HCT116 (cell line): ENCODE measurements around the gene UQCR11. TPM values are rescaled to one million over a fixed set of nuclear protein-coding genes. Genes with fewer than 3 reads are reported as not detected.

Experiments
- ATAC-seq: fragments of 200-7000 bp; cut with Tn5 transposase; 2 replicates; pipeline ENCODE4 v1.9.1; 2020; ENCODE audit warnings: mild to moderate bottlenecking, moderate library complexity
- BruUV-seq: library from RNA; stranded (reverse); fragments of 400-500 nt; replicated peaks from 2 replicates; lab custom pipeline; 2021; lab: Mats Ljungman, UMichigan
- CTCF ChIA-PET: fragments of 300-600 bp; sonication (Branson Sonifier 250); formaldehyde crosslinking; loops from one replicate; lab custom pipeline; 2021; ENCODE audit warnings: antibody characterized with exemption; lab: Charles Lee
- POLR2A ChIA-PET: fragments of 300-600, 350-600 bp; sonication (Branson Sonifier 250); formaldehyde crosslinking; loops from one replicate; lab custom pipeline; 2021; ENCODE audit warnings: antibody characterized with exemption; lab: Charles Lee
- RAD21 ChIA-PET, 2 experiments: fragments of 300-600 bp; sonication (Branson Sonifier 250); formaldehyde crosslinking; loops; one replicate each; lab custom pipeline; 2023; ENCODE audit warnings: low total read pairs in 2 of 2; ENCODE audit not compliant: uncharacterized antibody in 2 of 2, unreplicated experiment in 2 of 2, low non-redundant PET in 1 of 2; lab: Charles Lee
- DNase-seq: peaks from one replicate; pipeline ENCODE4 v3.0.0-alpha.2; 2010; ENCODE audit warnings: low read depth, low spot score
- H2AFZ ChIP-seq: fragments of 200-600 bp; shearing (Covaris generic), sonication (generic); 2 replicates; pipeline ENCODE4 v1.6.1; 2017; ENCODE audit warnings: low read depth, mixed run types, mixed read lengths, antibody characterized with exemption, low read length; ENCODE audit not compliant: poor library complexity, severe bottlenecking
- H3K27ac ChIP-seq: 2 replicates; pipeline ENCODE4 v1.5.1; 2012; ENCODE audit warnings: low read depth, low read length
- H3K27me3 ChIP-seq: fragments of 200-600 bp; sonication (generic); 2 replicates; pipeline ENCODE4 v1.6.1; 2016; ENCODE audit warnings: mixed run types, low read length, mixed read lengths; ENCODE audit not compliant: insufficient read depth
- H3K36me3 ChIP-seq, 2 experiments: fragments of 200-500 bp in 1 of 2; fragments of 200-600 bp in 1 of 2; sonication (Bioruptor generic) in 1 of 2; sonication (generic) in 1 of 2; 2 replicates each; pipeline versions ENCODE4 v1.5.1 to v1.6.1; 2014 to 2016; ENCODE audit warnings: low read length in 2 of 2, inconsistent platforms in 1 of 2, mixed read lengths in 1 of 2, mixed run types in 1 of 2; ENCODE audit not compliant: insufficient read depth in 2 of 2, control insufficient read depth in 1 of 2
- H3K4me1 ChIP-seq, 2 experiments: fragments of 200-600 bp in 1 of 2; sonication (generic) in 1 of 2; 2 replicates each; pipeline versions ENCODE4 v1.5.1 to v1.6.1; 2012 to 2017; ENCODE audit warnings: low read length in 2 of 2, inconsistent platforms in 1 of 2, mild to moderate bottlenecking in 1 of 2, mixed read lengths in 1 of 2, mixed run types in 1 of 2, moderate library complexity in 1 of 2; ENCODE audit not compliant: insufficient read depth in 2 of 2, control insufficient read depth in 1 of 2
- H3K4me2 ChIP-seq: fragments of 200-600 bp; sonication (generic); 2 replicates; pipeline ENCODE4 v1.6.1; 2017; ENCODE audit warnings: mixed run types, low read length, mixed read lengths
- H3K4me3 ChIP-seq, 2 experiments: fragments of 200-600 bp in 1 of 2; sonication (generic) in 1 of 2; replicated peaks in 1 of 2; 2 replicates each; pipeline ENCODE4 v1.5.1; 2011 to 2016; ENCODE audit warnings: low read length in 2 of 2, control low read depth in 1 of 2, low read depth in 1 of 2, mild to moderate bottlenecking in 1 of 2, mixed read lengths in 1 of 2, mixed run types in 1 of 2
- H3K79me2 ChIP-seq: fragments of 200-600 bp; sonication (generic); 2 replicates; pipeline ENCODE4 v1.6.1; 2017; ENCODE audit warnings: mild to moderate bottlenecking, mixed run types, low read length, moderate library complexity, mixed read lengths; ENCODE audit not compliant: insufficient read depth
- H3K9ac ChIP-seq: fragments of 200-600 bp; sonication (generic); 2 replicates; pipeline ENCODE4 v1.6.1; 2016; ENCODE audit warnings: low read length, mixed read lengths
- H3K9me2 ChIP-seq: fragments of 200-600 bp; sonication (generic), shearing (Covaris generic); 2 replicates; pipeline ENCODE4 v1.6.1; 2017; ENCODE audit warnings: mixed run types, mild to moderate bottlenecking, moderate library complexity; ENCODE audit not compliant: insufficient read depth
- H3K9me3 ChIP-seq, 2 experiments: fragments of 200-500 bp in 1 of 2; fragments of 200-600 bp in 1 of 2; sonication (Bioruptor generic) in 1 of 2; sonication (generic) in 1 of 2; 2 replicates each; pipeline ENCODE4 v1.6.1; 2014 to 2017; ENCODE audit warnings: low read length in 2 of 2, mixed read lengths in 2 of 2, inconsistent platforms in 1 of 2, low read depth in 1 of 2, mild to moderate bottlenecking in 1 of 2, mixed run types in 1 of 2, moderate library complexity in 1 of 2; ENCODE audit not compliant: control insufficient read depth in 1 of 2, insufficient read depth in 1 of 2
- H4K20me1 ChIP-seq: fragments of 200-600 bp; sonication (generic), shearing (Covaris generic); 2 replicates; pipeline ENCODE4 v1.6.1; 2017; ENCODE audit warnings: mixed run types, mild to moderate bottlenecking, moderate library complexity; ENCODE audit not compliant: insufficient read depth
- CEBPB ChIP-seq: IDR thresholded peaks from 2 replicates; pipeline ENCODE4 v1.6.1; 2012; ENCODE audit warnings: low read depth
- ELF1 ChIP-seq: IDR thresholded peaks from 2 replicates; pipeline ENCODE4 v1.6.1; 2012; ENCODE audit warnings: low read depth, borderline replicate concordance
- EZH2 ChIP-seq: fragments of 200-600 bp; sonication (generic); IDR thresholded peaks from 2 replicates; pipeline ENCODE4 v1.6.1; 2017; ENCODE audit warnings: antibody characterized with exemption, mixed run types
- EZH2phosphoT487 ChIP-seq: fragments of 200-600 bp; IDR thresholded peaks from 2 replicates; pipeline ENCODE4 v1.6.1; 2018; ENCODE audit warnings: antibody characterized with exemption, borderline replicate concordance
- FOSL1 ChIP-seq: IDR thresholded peaks from 2 replicates; pipeline ENCODE4 v1.6.1; 2012; ENCODE audit warnings: low read depth
- POLR2A ChIP-seq: IDR thresholded peaks from 2 replicates; pipeline ENCODE4 v1.7.0; 2011; ENCODE audit warnings: borderline replicate concordance; ENCODE audit not compliant: insufficient read depth, insufficient read length; ENCODE audit errors: extremely low read depth
- SIN3A ChIP-seq: IDR thresholded peaks from 2 replicates; pipeline ENCODE4 v1.6.1; 2012; ENCODE audit warnings: low read depth
- SP1 ChIP-seq: IDR thresholded peaks from 2 replicates; pipeline ENCODE4 v1.6.1; 2012; ENCODE audit warnings: low read depth
- YY1 ChIP-seq: IDR thresholded peaks from 2 replicates; pipeline ENCODE4 v1.6.1; 2011; ENCODE audit warnings: low read length, low read depth, moderate library complexity, mild to moderate bottlenecking; ENCODE audit not compliant: insufficient replicate concordance; ENCODE audit errors: extremely low read depth
- ZNF274 ChIP-seq: fragments of 200-500 bp; sonication (Bioruptor generic); IDR thresholded peaks from 2 replicates; pipeline ENCODE4 v1.6.1; 2014; ENCODE audit warnings: mild to moderate bottlenecking, low read depth, low read length, inconsistent platforms
- intact Hi-C: fragments of 100-400 bp; cut with micrococcal nuclease; formaldehyde crosslinking; loops from 2 replicates; pipeline ENCODE4 v1.10.0; 2022
- total RNA-seq: library from RNA; stranded (reverse); gene quantifications from one replicate; pipeline ENCODE4 v1.2.1, GENCODE V29; 2021; ENCODE audit not compliant: unreplicated experiment
- TF ChIP-seq, protein P1 (sequence below): IDR thresholded peaks from 2 replicates; pipeline ENCODE4 v1.6.1; 2012

The UQCR11 gene
- total RNA-seq, 1 experiment from 2014 or later, result 303 TPM

- BruUV-seq, result no TSS peak
- Histone ChIP-seq H3K27ac (no peak overlapping the region; the same call in 1 of the 2 replicates), H3K36me3 (peaks cover 0 to 3% of the 10 kb centered on the region in 2 experiments; a peak in 1 of 4 replicates), H3K4me3 (no peak overlapping the region), H3K9ac (no peak overlapping the region)
- RAD21 ChIA-PET, result no interaction called here
- TF ChIP-seq EZH2phosphoT487 (no peak), YY1 (no peak), ELF1 (no peak), SIN3A (no peak), EZH2 (no peak), SP1 (no peak), FOSL1 (no peak)
- TF ChIP-seq, all 23 proteins: peak for 0
- Histone ChIP-seq H3K79me2 (peaks cover 78% of the 10 kb centered on the region), H3K4me2 (no peak overlapping the region), H2AFZ (no peak overlapping the region), H3K4me1 (peaks cover 6 to 9% of the 10 kb centered on the region in 2 experiments; a peak in 3 of 4 replicates), H4K20me1 (no peaks in the 10 kb centered on the region), H3K9me2 (no peaks in the 10 kb centered on the region), H3K9me3 (no peaks in the 10 kb centered on the region), H3K27me3 (no peaks in the 10 kb centered on the region)
- no peak for DNase-seq
- CTCF ChIA-PET, result no interaction called here
- POLR2A ChIA-PET, result no interaction called here
- intact Hi-C loops, result no loop called here
- ATAC-seq, result no peak
Observed at GRCh38 chr19:1563251-1563650, 42.0 kb downstream of the UQCR11 start.

DNA sequence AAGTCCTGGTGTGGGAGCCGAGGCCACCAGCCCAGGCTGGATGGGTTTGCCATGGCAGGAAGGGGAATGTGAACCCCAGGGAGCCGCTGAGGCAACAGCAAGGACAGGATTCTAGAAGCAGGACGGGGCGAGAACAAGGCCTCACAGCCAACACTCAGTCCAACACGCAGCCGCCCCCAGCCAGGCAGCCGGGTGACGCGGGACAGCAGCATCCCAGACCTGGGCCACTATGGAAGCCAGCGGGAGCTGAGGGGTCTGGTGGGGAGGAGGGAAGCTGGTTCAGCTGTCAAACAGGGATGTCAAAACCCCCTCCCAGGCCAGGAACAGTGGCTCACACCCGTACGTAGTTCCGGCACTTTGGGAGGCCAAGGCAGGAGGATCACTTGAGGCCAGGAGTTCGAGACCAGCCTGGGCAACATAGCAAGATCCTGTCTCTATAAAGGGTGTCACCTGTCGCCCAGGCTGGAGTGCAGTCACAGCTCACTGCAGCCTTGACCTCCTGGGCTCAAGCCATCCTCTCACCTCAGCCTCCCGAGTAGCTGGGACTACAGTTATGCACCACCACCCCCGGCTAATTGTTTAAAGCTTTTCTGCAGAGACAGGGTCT lies 43.9 kb downstream of the UQCR11 start:
- CTCF ChIA-PET, result no interaction called here

More for the DNA sequence above, 43.9 kb downstream of the UQCR11 start:
- Histone ChIP-seq H3K79me2 (peaks cover 67% of the 10 kb centered on the region), H3K27me3 (no peaks in the 10 kb centered on the region), H4K20me1 (no peaks in the 10 kb centered on the region), H3K27ac (no peak overlapping the region), H3K9ac (no peak overlapping the region), H3K4me3 (no peak overlapping the region), H2AFZ (no peak overlapping the region), H3K9me3 (no peaks in the 10 kb centered on the region), H3K36me3 (peaks cover 3 to 7% of the 10 kb centered on the region in 2 experiments; a peak in 1 of 4 replicates), H3K4me2 (no peak overlapping the region), H3K4me1 (peaks cover 6 to 8% of the 10 kb centered on the region in 2 experiments; a peak in 3 of 4 replicates), H3K9me2 (no peaks in the 10 kb centered on the region)
- no peak for TF ChIP-seq POLR2A
- no peak for TF ChIP-seq ZNF274
- no peak for TF ChIP-seq SIN3A
- TF ChIP-seq, protein P1, sequence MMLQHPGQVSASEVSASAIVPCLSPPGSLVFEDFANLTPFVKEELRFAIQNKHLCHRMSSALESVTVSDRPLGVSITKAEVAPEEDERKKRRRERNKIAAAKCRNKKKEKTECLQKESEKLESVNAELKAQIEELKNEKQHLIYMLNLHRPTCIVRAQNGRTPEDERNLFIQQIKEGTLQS, result no peak
- TF ChIP-seq CEBPB, result no peak
- TF ChIP-seq EZH2phosphoT487, result no peak
- no peak for TF ChIP-seq EZH2
- intact Hi-C loops, result no loop called here
- no peak for DNase-seq
- no peak for ATAC-seq
- POLR2A ChIA-PET, result no interaction called here
- RAD21 ChIA-PET, result no interaction called here
- no TSS peak for BruUV-seq
